NCI-H1930 (cell line): ENCODE results near the gene OPRL1.
A peak's percentile ranks its signal among the peaks of the same experiment; 100 is the strongest.

ENCODE experiments used
- DNase-seq, 2 experiments: peaks; one replicate each; lab custom pipeline; 2025; lab: John Stamatoyannopoulos, UW

Gene OPRL1

DNA sequence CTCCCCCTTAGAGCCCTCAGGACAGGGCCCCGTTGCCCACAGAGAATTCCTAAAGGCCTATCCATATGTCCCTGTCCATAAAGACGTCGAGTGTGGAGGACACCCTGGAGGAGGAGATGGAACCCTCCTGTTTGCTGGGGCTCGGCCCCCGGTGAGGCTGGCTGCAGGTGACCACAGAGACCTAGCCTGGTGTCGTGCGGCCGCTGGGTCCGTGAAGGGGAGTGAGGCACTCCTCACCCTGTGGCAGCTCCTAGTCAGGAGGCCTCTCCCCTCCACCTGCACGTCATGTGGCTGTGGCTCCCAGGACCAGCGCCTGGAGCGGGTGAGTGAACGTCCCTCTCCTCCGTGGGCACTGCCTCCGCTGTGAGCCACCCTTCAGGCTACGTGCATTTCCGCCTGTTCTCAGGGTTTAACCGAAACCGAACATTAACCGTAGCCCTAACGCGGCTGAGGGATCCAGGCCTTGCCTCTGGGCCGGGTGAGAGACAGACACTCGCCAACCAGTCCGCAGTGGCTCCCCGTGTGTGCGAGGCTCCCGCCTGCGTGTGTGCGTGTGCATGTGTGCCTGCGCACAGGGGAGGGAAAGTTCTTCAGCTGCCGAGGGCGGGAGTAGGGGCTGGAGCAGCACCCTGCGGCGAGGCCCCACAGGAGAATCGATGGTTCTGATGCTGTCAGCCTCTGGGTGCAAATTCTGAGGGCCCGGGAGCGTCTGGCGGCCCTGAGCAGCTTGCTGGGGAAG, 22.8 kb upstream of the OPRL1 start:
- no peak for DNase-seq

DNA sequence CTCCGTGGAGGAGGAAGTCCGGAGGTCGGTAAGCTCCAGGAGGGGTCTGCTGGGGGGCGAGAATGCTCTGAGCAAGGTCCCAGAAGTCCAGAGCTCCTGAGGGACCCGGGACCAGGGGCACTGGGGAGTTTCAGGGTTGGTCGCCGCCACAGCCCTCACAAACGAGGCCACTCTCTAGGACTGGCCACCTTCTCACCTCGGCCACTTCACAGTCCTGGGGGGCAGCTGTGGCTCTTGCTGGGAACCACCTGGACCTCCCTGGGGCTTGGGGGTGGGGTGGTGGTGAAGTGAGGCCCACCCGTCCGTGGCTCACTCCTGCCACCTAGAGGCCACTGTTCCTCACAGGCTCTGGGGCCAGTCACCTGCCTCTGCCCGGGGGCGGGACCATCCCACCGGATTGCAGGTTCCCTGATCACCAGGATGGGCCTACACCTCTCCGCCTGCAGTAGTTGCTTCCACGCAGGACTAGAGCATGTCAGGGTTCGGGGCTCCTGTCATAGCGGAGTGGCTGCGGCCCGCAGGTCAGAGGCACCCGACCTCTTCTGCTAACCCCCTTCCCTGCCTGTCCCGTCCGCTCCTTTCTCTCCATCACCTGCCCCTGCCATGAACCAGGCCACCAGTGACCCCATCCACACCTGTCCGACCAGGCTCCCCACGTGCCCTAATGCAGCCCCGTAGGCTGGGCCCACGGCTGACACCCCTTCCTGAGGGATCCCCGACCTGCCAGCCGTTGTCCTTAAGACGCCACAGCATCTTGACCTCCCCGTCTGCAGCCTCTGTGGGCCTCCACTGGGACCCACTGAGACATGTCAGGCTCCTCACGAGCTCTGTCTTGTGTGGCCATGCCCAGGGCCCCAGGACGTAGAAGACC, 22.0 kb upstream of the OPRL1 start:
- DNase-seq: peak; percentile 53 to 60

DNA sequence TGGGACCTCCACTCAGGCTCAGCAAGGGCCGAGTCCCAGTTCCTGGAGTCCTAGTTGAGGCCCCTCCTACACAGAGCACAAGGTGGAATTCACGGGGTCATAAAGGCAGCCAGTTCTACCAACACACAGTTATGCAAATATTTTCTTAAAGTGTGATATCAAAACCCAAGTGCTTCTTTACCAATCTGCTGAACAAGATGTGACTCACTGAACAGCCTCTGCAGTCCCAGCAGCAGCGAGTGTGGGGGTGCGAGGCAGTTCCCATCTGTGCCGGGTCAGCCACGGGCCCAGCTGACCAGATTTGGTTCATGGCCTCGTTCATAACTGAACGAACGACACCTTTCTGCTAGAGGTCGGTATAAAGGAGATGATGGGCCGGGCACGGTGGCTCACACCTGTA, 21.3 kb upstream of the OPRL1 start:
- no peak for DNase-seq

DNA sequence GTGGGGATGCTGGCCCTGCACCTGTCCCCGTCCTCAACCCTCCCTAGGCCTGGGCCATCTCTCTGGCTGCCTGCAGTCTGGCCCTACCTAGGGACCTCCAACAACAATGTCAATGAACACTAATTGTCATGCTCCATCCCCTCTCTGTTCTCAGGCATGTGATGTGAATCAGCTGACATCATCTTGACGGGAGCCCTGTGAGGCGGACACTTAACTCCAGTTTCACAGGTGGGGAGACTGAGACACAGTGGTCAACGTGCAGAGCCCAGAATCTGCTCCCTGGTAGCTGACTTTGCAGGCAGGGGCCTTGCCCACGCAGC, 17.6 kb upstream of the OPRL1 start:
- DNase-seq: no peak

DNA sequence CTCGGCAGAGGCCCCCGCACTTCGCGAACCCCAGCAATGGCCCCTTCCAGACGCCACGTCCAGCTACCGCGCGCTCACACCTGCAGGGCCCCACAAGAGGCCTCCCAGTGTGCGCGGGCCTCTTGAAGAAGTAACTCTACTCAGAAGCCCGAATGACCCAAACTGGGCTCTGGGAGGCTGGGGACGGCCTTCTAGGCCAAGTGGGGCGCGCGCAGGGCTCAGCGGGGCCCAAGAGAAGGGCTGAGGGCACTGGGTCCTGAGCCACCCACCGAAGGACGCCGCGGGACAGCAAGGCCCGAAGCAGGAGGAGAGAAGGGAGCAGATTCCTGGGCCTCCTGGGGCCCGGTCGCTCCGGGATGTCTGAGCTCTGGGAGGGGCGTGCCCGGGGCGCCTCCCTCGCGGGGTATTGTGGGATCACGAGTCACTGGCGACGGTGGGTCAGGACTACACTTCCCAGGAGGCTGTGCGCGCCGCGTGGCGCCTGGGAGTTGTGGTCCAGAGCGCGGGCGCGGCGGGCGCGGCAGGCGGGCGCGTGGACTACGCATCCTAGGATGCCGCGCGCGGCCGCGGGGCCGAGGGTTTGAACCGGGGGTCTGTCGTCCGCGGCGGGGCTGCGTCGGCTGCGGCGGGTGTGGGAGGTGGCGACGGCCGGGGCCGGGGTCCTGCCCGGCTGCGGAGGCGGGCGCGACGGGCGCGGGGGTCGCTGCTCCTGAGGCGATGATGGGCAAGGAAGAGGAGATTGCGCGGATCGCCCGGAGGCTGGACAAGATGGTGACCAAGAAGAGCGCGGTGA, 17.1 kb upstream of the OPRL1 start, which contains the start of gene TCEA2:
Gene TCEA2, plus strand, starts transcription at position 603 of the 793 bp plus-strand sequence. Its CDS starts 115 bp downstream, at position 718.
- peak; percentile 94 to 98 for DNase-seq

DNA sequence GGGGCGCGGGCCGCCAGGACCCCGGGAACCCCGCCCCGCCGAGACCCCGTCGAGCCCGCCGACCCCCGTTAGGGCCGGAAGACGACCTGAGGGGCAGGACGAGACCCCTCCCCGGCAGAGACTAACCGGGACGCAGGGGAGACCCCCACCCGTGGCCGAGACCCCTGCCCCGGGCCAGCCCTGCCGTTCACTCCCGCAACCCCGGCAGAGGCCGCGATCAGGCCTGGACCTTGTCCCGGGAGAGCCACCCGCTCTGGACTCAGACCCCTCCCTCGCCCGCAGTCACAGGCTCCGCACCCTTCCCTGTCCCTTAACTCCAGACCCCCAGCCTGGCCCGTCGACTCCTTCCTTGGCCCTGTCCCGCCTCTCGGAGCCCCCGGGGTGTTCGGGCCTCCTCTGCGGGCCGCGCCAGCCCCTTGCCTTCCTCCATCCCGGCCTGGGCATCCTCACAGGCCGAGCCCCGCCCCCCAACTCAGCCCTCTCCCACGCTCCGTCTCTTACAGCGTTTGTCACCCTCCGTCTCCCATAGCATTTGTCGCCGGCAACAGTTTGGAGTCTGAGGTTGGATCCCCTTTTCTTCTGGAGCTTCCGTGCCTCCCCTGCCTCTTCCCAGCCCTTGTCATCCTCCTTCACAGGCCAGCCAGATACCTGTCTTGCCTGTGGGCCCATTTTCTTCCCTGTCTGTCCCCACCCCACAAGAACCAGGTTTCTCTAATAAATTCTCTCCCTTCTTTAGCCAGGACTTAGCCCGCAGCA, 16.3 kb upstream of the OPRL1 start:
- no peak for DNase-seq

DNA sequence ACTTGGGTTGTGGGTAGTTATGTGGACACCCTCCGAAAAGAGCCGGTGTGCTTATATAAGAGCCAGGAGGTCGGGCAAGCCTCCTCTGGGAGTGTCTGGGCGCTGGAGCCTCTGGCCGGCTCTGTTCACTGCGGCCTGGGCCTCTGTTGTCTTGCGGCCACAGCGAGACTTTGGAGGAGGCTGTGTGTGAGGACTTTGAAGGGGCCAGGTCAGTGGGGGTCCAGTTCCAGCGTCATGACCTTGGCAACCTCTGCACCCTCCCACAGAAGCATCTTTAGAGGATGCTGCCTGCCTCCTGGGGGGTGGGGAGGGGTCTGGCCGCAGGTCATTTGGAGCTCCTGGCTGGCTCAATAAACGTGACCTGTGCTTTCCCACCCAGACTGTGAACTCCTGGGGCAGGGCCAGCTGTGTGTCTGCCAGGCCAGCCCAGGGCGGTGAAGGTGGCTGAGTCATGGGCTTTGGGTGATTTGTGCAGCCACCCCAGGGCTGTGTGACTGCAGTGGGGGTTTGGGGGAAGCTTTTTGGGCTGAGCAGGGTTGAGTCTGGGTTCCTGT, 15.7 kb upstream of the OPRL1 start:
- no peak for DNase-seq

DNA sequence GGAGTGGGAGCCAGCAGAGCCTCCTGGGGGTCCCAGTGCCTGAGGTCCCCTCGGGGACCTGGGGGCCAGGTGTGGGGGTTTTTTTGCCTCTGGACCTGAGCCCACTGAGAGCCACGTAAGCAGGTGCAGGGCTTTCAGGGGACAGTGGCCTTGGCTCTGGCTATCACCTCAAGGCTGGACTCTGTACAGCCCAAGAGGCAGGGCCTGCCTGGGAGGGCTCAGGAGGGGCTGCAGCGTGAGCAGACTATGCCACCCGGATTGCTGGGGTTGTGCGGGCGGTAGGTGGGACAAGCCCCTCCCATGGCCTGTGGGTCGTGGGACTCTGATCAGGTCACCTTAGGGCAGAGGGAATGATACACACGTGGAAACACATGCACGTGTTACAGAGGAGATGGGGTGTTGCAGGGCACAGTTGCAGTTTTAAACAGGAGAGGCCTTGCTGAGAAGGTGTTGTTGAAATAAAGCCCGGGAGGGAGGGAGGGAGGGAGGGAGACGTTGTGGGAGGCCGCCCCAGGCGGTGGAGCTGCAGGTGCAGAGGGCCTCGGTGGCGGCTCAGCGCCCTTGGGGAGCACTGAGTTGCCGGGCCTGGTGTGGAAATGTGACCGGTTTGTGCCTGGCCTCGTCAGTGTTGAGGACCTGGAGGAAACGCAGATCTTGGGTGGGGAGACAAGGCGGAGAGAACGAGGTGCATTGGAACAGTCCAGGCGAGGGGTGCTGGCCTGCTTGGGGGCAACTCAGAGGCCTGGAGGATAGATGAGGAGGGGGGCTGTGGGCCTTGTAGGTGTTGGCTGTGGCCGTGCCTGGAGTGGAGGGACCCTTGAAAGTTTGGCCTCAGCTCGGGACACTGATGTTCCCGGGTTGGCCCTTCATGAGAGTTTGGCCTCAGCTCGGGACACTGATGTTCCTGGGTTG, 14.6 kb upstream of the OPRL1 start:
- DNase-seq: no peak

DNA sequence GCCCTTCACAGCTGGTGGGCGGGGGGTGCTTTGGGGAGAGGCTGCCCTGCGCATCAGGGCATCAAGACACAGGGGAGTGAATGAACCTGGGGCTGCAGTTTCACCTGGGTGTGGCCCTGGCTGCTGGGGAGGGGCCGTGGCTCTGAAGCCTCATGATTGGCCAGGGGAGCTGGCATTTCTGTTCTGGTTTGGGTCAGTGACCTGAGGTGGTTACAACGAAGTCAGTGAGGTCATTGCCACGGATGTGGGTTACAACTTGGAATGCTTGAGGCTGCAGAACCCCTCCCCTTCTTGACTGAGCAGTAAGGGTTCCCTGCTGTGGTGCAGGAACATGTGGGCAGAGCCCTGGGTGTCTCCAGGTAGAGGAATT, 13.9 kb upstream of the OPRL1 start:
- DNase-seq: no peak

DNA sequence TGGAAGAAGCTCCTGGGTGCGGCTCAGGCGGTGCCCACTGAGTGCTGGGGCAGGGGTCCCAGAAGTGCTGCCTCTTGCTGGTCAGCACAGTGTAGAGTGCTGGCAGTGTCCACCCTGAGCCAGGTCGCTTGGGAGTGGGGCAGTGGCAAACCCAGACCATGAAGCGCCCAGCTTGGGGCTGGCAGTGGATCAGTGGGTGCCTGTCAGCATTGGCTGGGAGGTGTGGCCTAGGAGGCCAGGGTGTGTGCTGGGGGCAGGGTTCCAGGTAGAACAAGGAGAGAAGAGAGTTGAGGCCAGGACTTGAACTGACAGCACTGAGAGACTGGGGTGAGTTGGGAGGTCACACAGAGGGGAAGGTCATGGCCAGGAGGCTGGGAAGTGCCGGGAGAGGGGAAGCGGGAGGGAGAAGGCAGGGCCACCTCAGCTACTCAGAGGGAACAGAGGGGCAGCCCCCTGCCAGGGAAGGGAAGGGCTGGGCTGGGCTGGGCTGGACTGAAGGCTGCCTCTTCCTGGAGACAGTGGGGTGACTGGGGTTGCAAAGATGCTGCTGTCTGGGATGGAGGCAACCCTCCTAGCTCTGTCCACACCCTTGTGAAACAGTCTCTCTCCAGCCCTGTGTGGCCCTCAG, 12.8 kb upstream of the OPRL1 start:
- DNase-seq: no peak

DNA sequence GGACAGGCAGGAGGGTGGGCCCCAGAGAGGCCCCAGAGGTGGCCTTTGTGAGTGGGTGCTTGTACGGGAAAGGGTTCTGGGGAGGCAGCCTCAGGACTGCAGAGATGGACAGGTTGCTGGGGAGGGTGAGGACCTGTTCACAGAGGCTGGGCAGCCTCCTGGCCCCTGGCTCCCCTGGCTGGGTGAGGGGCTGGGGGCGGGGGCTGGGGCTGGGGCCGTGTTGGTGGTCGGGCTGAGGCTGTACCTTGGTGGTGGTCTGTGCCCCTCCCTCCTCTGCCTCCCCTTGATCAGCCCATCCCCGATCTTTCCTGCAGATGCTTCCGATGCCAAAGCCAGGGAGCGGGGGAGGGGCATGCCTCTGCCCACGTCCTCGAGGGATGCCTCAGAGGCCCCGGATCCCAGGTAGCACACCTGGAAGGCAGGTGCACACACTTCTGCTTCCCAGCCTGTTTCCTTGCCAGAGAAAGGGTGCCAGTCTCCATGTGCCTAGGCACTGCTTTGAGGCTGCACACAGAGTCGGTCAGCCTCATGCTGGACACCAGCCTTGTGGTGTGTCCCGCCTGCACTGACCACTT, 12.1 kb upstream of the OPRL1 start:
- DNase-seq: no peak

DNA sequence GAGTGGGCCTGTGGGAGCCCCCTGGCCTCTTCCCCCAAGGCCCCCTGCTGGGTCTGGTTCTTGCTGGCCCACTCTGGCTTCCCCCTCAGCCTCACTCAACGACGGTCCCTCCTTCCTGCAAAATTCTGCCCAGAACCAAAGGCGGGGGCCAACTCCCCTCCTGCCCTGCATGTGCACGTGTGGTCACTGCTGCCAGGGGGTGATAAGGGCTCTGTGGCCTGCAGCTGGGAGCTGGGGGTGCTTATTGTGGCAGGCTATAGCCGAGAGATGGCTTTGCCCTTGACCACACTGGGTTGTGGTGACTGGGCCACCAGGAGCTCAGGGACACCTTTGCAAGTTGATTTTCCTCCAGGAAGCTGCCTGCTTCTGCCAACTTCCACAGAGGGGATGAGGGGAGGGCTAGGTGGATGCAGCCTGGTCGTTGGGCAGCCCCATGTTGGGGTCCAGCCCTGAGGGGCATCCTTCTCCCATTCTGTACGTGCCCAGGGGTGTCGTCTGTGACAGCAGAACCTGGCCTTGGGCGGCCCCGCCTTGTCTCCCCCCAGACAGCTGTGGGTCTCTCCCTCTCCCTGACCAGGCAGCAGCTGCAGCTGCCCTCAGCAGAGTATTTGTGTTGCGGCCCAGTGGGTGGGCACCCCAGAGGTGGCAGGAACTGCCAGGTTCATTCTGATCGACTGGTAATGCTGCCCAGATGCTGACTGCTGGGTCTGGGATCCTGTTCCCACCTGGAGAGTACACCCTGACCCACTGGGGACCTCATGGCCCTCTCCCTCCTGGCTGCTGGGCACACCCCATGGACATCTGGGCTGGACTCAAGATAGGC, 11.3 kb upstream of the OPRL1 start:
- DNase-seq: no peak

DNA sequence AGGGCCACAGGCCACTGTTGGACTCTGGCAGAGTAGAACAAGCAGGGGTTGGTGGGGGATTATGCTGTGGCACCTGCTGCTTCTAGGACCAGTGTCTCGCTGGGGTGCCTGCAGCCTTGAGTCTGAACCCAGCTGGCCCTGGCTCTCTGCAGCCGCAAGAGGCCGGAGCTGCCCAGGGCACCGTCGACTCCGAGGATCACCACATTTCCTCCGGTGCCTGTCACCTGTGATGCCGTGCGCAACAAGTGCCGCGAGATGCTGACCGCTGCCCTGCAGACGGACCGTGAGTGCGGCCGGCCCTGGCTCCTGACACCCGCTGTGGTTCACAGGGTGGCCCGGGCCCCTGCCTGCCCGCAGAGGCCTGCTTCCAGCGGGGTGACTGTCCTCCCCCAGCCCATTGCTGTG, 10.7 kb upstream of the OPRL1 start:
- DNase-seq: no peak

DNA sequence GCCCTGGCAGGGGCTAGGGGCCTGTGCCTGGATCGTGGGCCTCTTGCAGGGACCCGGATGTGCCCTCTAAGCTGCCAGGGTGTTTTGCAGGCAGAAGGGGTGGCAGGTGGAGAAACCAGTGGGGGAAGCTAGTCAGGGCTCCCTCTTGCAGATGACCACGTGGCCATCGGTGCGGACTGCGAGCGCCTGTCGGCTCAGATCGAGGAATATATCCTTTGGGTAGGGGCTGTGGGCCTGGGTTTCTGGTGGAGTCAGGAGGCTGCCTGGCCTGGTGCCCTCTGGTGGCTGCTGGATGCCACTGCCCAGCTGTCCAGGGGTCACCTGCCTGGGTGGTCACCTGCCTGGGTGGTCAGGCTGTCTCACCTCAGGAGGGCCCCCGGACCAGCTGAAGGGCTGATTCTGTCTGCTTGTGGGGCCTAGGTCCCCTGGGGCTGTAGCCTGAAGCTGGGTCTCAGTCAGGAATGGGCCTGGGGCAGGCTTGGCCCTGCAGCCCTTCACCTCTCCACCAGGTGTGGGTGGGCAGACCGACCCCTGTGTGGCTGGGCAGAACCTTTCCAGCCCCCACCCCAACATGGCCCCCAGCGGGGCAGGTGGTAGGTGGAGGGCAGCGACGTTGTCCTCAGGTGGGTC, 10.2 kb upstream of the OPRL1 start:
- no peak for DNase-seq

DNA sequence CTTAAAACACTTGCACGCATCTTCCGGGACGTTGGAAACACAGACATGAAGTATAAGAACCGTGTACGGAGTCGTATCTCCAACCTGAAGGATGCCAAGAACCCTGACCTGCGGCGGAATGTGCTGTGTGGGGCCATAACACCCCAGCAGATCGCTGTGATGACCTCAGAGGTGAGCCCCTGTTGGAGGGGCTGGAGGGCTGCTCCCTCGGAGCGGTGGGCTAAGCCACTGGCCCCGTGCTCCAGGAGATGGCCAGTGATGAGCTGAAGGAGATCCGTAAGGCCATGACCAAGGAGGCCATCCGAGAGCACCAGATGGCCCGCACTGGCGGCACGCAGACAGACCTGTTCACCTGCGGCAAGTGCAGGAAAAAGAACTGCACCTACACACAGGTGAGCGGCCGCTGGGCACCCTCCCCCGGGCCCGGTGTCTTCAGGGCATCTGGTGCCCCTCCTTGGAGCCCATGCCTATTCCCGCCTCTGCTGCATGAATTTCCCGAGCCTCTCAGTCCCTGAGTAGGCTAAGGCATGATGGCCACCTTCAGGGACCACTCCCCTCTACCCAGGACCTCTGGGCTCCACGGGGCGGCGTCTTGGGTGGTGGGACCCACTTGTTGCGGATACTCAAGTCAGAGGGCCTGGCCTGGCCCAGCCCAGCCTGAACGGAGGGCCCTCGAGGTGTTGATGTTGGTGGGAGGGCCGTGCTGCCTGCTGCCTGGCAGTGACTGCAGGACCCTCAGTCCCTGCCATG, 9.5 kb upstream of the OPRL1 start:
- DNase-seq: no peak

DNA sequence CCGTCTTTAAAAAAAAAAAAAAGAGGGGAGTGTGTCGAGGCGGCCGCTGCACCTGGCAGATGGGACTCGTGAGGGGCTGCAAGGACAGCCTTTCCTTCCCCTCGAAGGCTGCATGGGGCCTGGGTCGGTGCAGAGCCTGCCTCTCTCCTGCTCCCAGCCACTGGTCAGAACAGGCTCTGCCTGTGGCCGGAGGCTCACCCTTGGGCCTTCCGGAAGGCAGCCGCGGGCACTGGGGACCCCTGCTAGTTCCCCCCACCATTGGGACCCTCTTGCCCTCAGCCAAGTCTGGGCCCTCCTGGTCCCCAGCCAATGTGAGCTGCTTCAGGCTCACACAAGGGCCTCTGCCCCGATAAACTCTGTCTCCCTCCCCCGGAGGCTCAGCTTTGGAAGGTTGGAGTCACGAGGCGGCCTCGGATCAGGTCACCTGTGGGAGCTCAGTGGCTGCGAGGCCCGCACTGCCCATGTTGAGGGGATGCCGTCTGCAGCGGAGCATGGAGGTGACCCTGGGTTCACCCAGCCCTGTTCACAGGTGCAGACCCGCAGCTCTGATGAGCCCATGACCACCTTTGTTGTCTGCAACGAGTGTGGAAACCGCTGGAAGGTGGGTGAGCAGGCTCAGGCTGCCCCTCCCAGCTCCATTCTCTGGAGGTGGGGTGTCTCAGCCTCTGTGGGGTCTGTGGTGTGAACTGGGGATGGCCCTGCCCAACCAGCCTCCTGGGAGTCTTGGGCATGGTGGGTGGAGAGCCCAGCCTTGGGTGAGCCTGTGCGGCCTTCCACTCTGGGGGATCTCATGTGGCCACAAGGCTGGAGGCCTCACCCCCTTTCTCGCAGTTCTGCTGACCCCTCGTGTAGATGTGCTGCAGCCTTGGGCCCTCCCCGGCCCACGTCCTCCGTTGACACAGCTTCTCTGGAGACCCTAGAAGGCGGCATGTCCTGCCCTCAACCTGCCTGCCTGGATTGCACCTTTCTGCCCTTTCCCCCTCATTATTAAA, 8.2 kb upstream of the OPRL1 start:
- DNase-seq: no peak
